GM10847 (cell line): Measurements from ENCODE around the gene HAAO.

Experiments
- POLR2A ChIP-seq: IDR thresholded peaks from 2 replicates; pipeline ENCODE4 v1.6.1; 2011; ENCODE audit not compliant: insufficient read length; ENCODE audit errors: extremely low read depth

HAAO gene

DNA sequence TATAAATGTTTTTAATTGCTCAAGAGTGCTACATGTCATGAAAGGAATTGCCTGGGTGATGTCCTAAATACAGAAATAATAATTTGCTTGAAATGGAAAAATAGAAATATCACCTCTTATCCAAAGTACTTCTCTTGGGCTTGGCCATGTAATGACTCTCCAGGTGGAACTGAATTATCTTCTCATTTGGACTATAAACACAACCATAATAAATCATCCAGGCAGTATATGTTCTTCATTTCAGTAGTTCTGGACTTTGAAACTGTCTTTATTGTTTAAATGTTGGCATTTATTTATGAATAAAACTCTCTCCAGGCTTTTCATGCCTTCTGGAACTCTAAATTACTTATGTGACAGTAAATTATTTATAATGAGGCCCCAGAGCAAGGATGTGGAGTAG lies 68.9 kb downstream of the HAAO start:
- TF ChIP-seq POLR2A, result no peak

GRCh38 chr2:42722320-42723190 lies 69.8 kb downstream of the HAAO start:
- TF ChIP-seq POLR2A, result no peak

GRCh38 chr2:42721898-42722297 lies 70.5 kb downstream of the HAAO start:
- no peak for TF ChIP-seq POLR2A
